H9 (cell line): ENCODE results near the gene HVCN1. TPM values are rescaled to one million over a fixed set of nuclear protein-coding genes. Genes with fewer than 3 reads are reported as not detected.

Experiments
- DNase-seq: peaks from one replicate; pipeline ENCODE4 v3.0.0-alpha.2; 2017
- H2AFZ ChIP-seq: one replicate; pipeline ENCODE4 v1.6.1; 2013; ENCODE audit warnings: mild to moderate bottlenecking, low read length, control low read depth, moderate library complexity
- H2AK5ac ChIP-seq: 2 replicates; pipeline ENCODE4 v1.6.1; 2013; ENCODE audit warnings: low read length, control low read depth, mixed read lengths; ENCODE audit not compliant: insufficient read length
- H2BK120ac ChIP-seq: one replicate; pipeline ENCODE4 v1.6.1; 2013; ENCODE audit warnings: low read depth, mild to moderate bottlenecking, low read length, control low read depth, inconsistent platforms; ENCODE audit not compliant: poor library complexity, severe bottlenecking
- H2BK12ac ChIP-seq: 2 replicates; pipeline ENCODE4 v1.6.1; 2013; ENCODE audit warnings: low read length, control low read depth, mixed read lengths, low read depth; ENCODE audit not compliant: insufficient read length
- H2BK15ac ChIP-seq: 2 replicates; pipeline ENCODE4 v1.6.1; 2013; ENCODE audit warnings: low read depth, low read length, control low read depth
- H2BK20ac ChIP-seq: one replicate; pipeline ENCODE4 v1.6.1; 2013; ENCODE audit warnings: low read depth, mild to moderate bottlenecking, low read length, control low read depth, inconsistent platforms; ENCODE audit not compliant: poor library complexity, severe bottlenecking
- H2BK5ac ChIP-seq: 2 replicates; pipeline ENCODE4 v1.6.1; 2013; ENCODE audit warnings: low read length, control low read depth, mixed read lengths; ENCODE audit not compliant: insufficient read length
- H3K14ac ChIP-seq: 2 replicates; pipeline ENCODE4 v1.6.1; 2013; ENCODE audit warnings: low read length, control low read depth; ENCODE audit not compliant: insufficient read depth
- H3K18ac ChIP-seq: 2 replicates; pipeline ENCODE4 v1.6.1; 2013; ENCODE audit warnings: low read depth, mild to moderate bottlenecking, mixed read lengths, low read length, control low read depth; ENCODE audit not compliant: insufficient read length
- H3K23ac ChIP-seq: 2 replicates; pipeline ENCODE4 v1.6.1; 2013; ENCODE audit warnings: low read length, control low read depth, mixed read lengths, low read depth; ENCODE audit not compliant: insufficient read length
- H3K23me2 ChIP-seq: 2 replicates; pipeline ENCODE4 v1.6.1; 2013; ENCODE audit warnings: low read depth, mild to moderate bottlenecking, mixed read lengths, low read length, control low read depth; ENCODE audit not compliant: insufficient read length, poor library complexity, severe bottlenecking
- H3K27ac ChIP-seq: 2 replicates; pipeline ENCODE4 v1.5.1; 2013; ENCODE audit warnings: low read length, control low read depth, mixed read lengths, low read depth; ENCODE audit not compliant: insufficient read length
- H3K27me3 ChIP-seq: 2 replicates; pipeline ENCODE4 v1.6.1; 2013; ENCODE audit warnings: low read length, control low read depth, inconsistent platforms; ENCODE audit not compliant: insufficient read depth
- H3K4ac ChIP-seq: 2 replicates; pipeline ENCODE4 v1.6.1; 2013; ENCODE audit warnings: low read depth, mild to moderate bottlenecking, control low read depth, inconsistent platforms, low read length, moderate library complexity
- H3K4me1 ChIP-seq: 2 replicates; pipeline ENCODE4 v1.6.1; 2013; ENCODE audit warnings: low read length, control low read depth, inconsistent platforms; ENCODE audit not compliant: insufficient read depth
- H3K4me2 ChIP-seq: 2 replicates; pipeline ENCODE4 v1.6.1; 2013; ENCODE audit warnings: low read length, control low read depth, mixed read lengths; ENCODE audit not compliant: insufficient read length, insufficient read depth
- H3K56ac ChIP-seq: 2 replicates; pipeline ENCODE4 v1.6.1; 2013; ENCODE audit warnings: low read depth, mild to moderate bottlenecking, mixed read lengths, low read length, control low read depth; ENCODE audit not compliant: insufficient read length
- H3K79me1 ChIP-seq: 2 replicates; pipeline ENCODE4 v1.6.1; 2013; ENCODE audit warnings: low read depth, mild to moderate bottlenecking, moderate library complexity, low read length, control low read depth, inconsistent platforms; ENCODE audit not compliant: insufficient read depth, poor library complexity, severe bottlenecking
- H3K79me2 ChIP-seq: 2 replicates; pipeline ENCODE4 v1.6.1; 2013; ENCODE audit warnings: low read length, control low read depth, inconsistent platforms; ENCODE audit not compliant: insufficient read depth
- H3K9ac ChIP-seq: 2 replicates; pipeline ENCODE4 v1.6.1; 2013; ENCODE audit warnings: low read length, control low read depth, mixed read lengths; ENCODE audit not compliant: insufficient read length; ENCODE audit errors: extremely low read depth
- H3K9me3 ChIP-seq: one replicate; pipeline ENCODE4 v1.6.1; 2013; ENCODE audit warnings: low read depth, low read length, inconsistent platforms; ENCODE audit not compliant: control insufficient read depth
- H3T11ph ChIP-seq: one replicate; pipeline ENCODE4 v1.6.1; 2013; ENCODE audit warnings: mild to moderate bottlenecking, low read length, control low read depth, inconsistent platforms
- H4K20me1 ChIP-seq: one replicate; pipeline ENCODE4 v1.6.1; 2013; ENCODE audit not compliant: control insufficient read depth, insufficient read length, insufficient read depth
- H4K5ac ChIP-seq: 2 replicates; pipeline ENCODE4 v1.6.1; 2013; ENCODE audit warnings: low read depth, mild to moderate bottlenecking, mixed read lengths, low read length, control low read depth; ENCODE audit not compliant: insufficient read length
- H4K8ac ChIP-seq: replicated peaks from 2 replicates; pipeline ENCODE4 v1.6.1; 2013; ENCODE audit warnings: low read length, control low read depth, mixed read lengths, low read depth; ENCODE audit not compliant: insufficient read length
- H4K91ac ChIP-seq: 2 replicates; pipeline ENCODE4 v1.6.1; 2013; ENCODE audit warnings: low read depth, mild to moderate bottlenecking, moderate library complexity, mixed read lengths, low read length, control low read depth; ENCODE audit not compliant: insufficient read length
- H3K27ac Mint-ChIP-seq, 3 experiments: 2 replicates in 2 of 3; 3 replicates in 1 of 3; pipeline ENCODE4 v1.8.0; 2020 to 2021; ENCODE audit warnings: mixed read lengths in 3 of 3, mild to moderate bottlenecking in 1 of 3, moderate library complexity in 1 of 3
- H3K27me3 Mint-ChIP-seq: 2 replicates; pipeline ENCODE4 v1.8.0; 2021; ENCODE audit warnings: low read depth, mild to moderate bottlenecking, moderate library complexity, mixed read lengths
- H3K36me3 Mint-ChIP-seq, 3 experiments: 2 replicates in 2 of 3; 3 replicates in 1 of 3; pipeline ENCODE4 v1.8.0; 2020 to 2021; ENCODE audit warnings: low read depth in 3 of 3, mixed read lengths in 3 of 3; ENCODE audit not compliant: insufficient read depth in 1 of 3
- H3K4me1 Mint-ChIP-seq, 2 experiments: 2 replicates each; pipeline ENCODE4 v1.8.0; 2020; ENCODE audit warnings: mixed read lengths in 2 of 2
- H3K4me3 Mint-ChIP-seq, 2 experiments: 2 replicates in 1 of 2; 3 replicates in 1 of 2; pipeline ENCODE4 v1.8.0; 2020 to 2021; ENCODE audit warnings: mild to moderate bottlenecking in 2 of 2, mixed read lengths in 2 of 2, moderate library complexity in 1 of 2
- H3K9me3 Mint-ChIP-seq, 2 experiments: 2 replicates in 1 of 2; 3 replicates in 1 of 2; pipeline ENCODE4 v1.8.0; 2020; ENCODE audit warnings: mild to moderate bottlenecking in 2 of 2, mixed read lengths in 2 of 2, moderate library complexity in 1 of 2
- CTCF ChIP-seq: fragments of 200-600 bp; sonication (generic); conservative IDR thresholded peaks from 3 replicates; pipeline ENCODE4 v1.8.0; 2021; ENCODE audit warnings: antibody characterized with exemption, mild to moderate bottlenecking
- WGBS: extraction: QIAGEN DNeasy Blood & Tissue Kit; methylation state at CpG from one replicate; pipeline ENCODE4 v1.1.7; 2013; ENCODE audit warnings: missing lambda C conversion rate, low lambda C conversion rate, mixed read lengths; ENCODE audit not compliant: insufficient read length; ENCODE audit errors: extremely low coverage; 5-methylcytosine and 5-hydroxymethylcytosine counted together
- total RNA-seq: library from RNA; stranded (reverse); gene quantifications from 2 replicates; pipeline ENCODE4 v1.2.1, GENCODE V29; 2021

HVCN1 gene
- total RNA-seq, 1 experiment from 2014 or later: 5.2 TPM

- no peak overlapping the region for H3K9ac ChIP-seq
- no peak overlapping the region for H3K56ac ChIP-seq
- H3K4me1 Mint-ChIP-seq: no peaks in the 10 kb centered on the region
- no peaks in the 10 kb centered on the region for H3K4me1 ChIP-seq
- H3K79me2 ChIP-seq: no peaks in the 10 kb centered on the region
- H2BK12ac ChIP-seq: no peak overlapping the region
- peaks cover 3% of the 10 kb centered on the region for H3K27me3 Mint-ChIP-seq
- no peak overlapping the region for H2BK120ac ChIP-seq
- H4K8ac ChIP-seq: no peak overlapping the region
- H3K18ac ChIP-seq: no peak overlapping the region
- WGBS: no CpG with 5 or more reads among the region's 5 CpGs
- peak overlapping the region; percentile 45 for H2BK20ac ChIP-seq
- H4K5ac ChIP-seq: no peak overlapping the region
- H3K27me3 ChIP-seq: no peaks in the 10 kb centered on the region
- no peak overlapping the region for H2BK15ac ChIP-seq
- no peak overlapping the region for H3K4me3 Mint-ChIP-seq
- TF ChIP-seq CTCF: peak; percentile 57
- H3K27ac ChIP-seq: no peak overlapping the region
- peaks cover 0 to 3% of the 10 kb centered on the region in 2 experiments; a peak in 1 of 5 replicates for H3K9me3 Mint-ChIP-seq
- H3K23me2 ChIP-seq: no peaks in the 10 kb centered on the region
- no peaks in the 10 kb centered on the region for H3K9me3 ChIP-seq
- H4K20me1 ChIP-seq: no peaks in the 10 kb centered on the region
- no peak overlapping the region for H2BK5ac ChIP-seq
- H3K79me1 ChIP-seq: no peaks in the 10 kb centered on the region
- no peak overlapping the region for H3K23ac ChIP-seq
- no peaks in the 10 kb centered on the region; a peak in 1 of 7 replicates for H3K36me3 Mint-ChIP-seq
- H4K91ac ChIP-seq: no peak overlapping the region
- no peak overlapping the region for H3T11ph ChIP-seq
- DNase-seq: peak; percentile 74
- no peak overlapping the region for H3K14ac ChIP-seq
- no peak overlapping the region for H3K4me2 ChIP-seq
- no peak overlapping the region for H2AK5ac ChIP-seq
- no peak overlapping the region for H3K27ac Mint-ChIP-seq
- no peak overlapping the region for H3K4ac ChIP-seq
- H2AFZ ChIP-seq: no peak overlapping the region
Measured at GRCh38 chr12:110704750-110705149, 15.8 kb upstream of the HVCN1 start.
